Astrocyte (in vitro differentiated cells and primary cell): ENCODE results near the gene CD44. TPM values are rescaled to one million over a fixed set of nuclear protein-coding genes. Genes with fewer than 3 reads are reported as not detected.

Source experiments
- DNase-seq: peaks from one replicate; pipeline ENCODE4 v3.0.0-alpha.2; 2010; ENCODE audit warnings: low read depth
- FAIRE-seq: peaks from 2 replicates; lab custom pipeline; 2011; peaks lifted over from hg19 to GRCh38; lab: Jason Lieb, UNC
- H2AFZ ChIP-seq: 2 replicates; pipeline ENCODE4 v1.6.0; 2012; ENCODE audit warnings: low read depth, low read length, inconsistent platforms
- H3K27ac ChIP-seq: 2 replicates; pipeline ENCODE4 v1.5.1; 2011; ENCODE audit warnings: low read depth, low read length, inconsistent platforms
- H3K27me3 ChIP-seq: 2 replicates; pipeline ENCODE4 v1.6.0; 2011; ENCODE audit warnings: low read length, inconsistent platforms; ENCODE audit not compliant: insufficient read depth
- H3K36me3 ChIP-seq: 2 replicates; pipeline ENCODE4 v1.5.1; 2011; ENCODE audit warnings: low read length, inconsistent platforms; ENCODE audit not compliant: insufficient read depth
- H3K4me1 ChIP-seq: 2 replicates; pipeline ENCODE4 v1.5.1; 2011; ENCODE audit warnings: low read length, inconsistent platforms; ENCODE audit not compliant: insufficient read depth
- H3K4me2 ChIP-seq: 2 replicates; pipeline ENCODE4 v1.6.0; 2012; ENCODE audit warnings: low read length, inconsistent platforms
- H3K4me3 ChIP-seq: 2 replicates; pipeline ENCODE4 v1.5.1; 2011; ENCODE audit warnings: low read depth, mild to moderate bottlenecking, low read length, inconsistent platforms; ENCODE audit not compliant: insufficient read depth
- H3K79me2 ChIP-seq: 2 replicates; pipeline ENCODE4 v1.6.0; 2012; ENCODE audit warnings: mild to moderate bottlenecking, low read length, inconsistent platforms; ENCODE audit not compliant: insufficient read depth
- H3K9ac ChIP-seq: 2 replicates; pipeline ENCODE4 v1.6.0; 2012; ENCODE audit warnings: mild to moderate bottlenecking, low read length, inconsistent platforms
- H3K9me3 ChIP-seq: 2 replicates; pipeline ENCODE4 v1.5.1; 2012; ENCODE audit warnings: low read depth, mild to moderate bottlenecking, low read length, inconsistent platforms; ENCODE audit not compliant: insufficient read depth
- H4K20me1 ChIP-seq: 2 replicates; pipeline ENCODE4 v1.6.0; 2012; ENCODE audit warnings: low read length, inconsistent platforms; ENCODE audit not compliant: insufficient read depth
- H3K27ac Mint-ChIP-seq: one replicate; pipeline ENCODE4 v1.8.0; 2021; ENCODE audit warnings: mild to moderate bottlenecking, mixed read lengths; ENCODE audit not compliant: unreplicated experiment
- H3K27me3 Mint-ChIP-seq: one replicate; pipeline ENCODE4 v1.8.0; 2021; ENCODE audit warnings: low read depth, mixed read lengths; ENCODE audit not compliant: unreplicated experiment
- H3K36me3 Mint-ChIP-seq: one replicate; pipeline ENCODE4 v1.8.0; 2021; ENCODE audit warnings: low read depth, mixed read lengths; ENCODE audit not compliant: unreplicated experiment
- H3K4me1 Mint-ChIP-seq: one replicate; pipeline ENCODE4 v1.8.0; 2021; ENCODE audit warnings: low read depth, mixed read lengths; ENCODE audit not compliant: unreplicated experiment
- H3K4me3 Mint-ChIP-seq: one replicate; pipeline ENCODE4 v1.8.0; 2021; ENCODE audit warnings: mild to moderate bottlenecking, moderate library complexity, mixed read lengths; ENCODE audit not compliant: unreplicated experiment
- H3K9me3 Mint-ChIP-seq: one replicate; pipeline ENCODE4 v1.8.0; 2021; ENCODE audit warnings: mild to moderate bottlenecking, mixed read lengths; ENCODE audit not compliant: unreplicated experiment
- EZH2 ChIP-seq: IDR thresholded peaks from 2 replicates; pipeline ENCODE4 v1.6.1; 2012; ENCODE audit warnings: mild to moderate bottlenecking, low read length, inconsistent platforms; ENCODE audit not compliant: insufficient read depth
- total RNA-seq: library from RNA; stranded (reverse); gene quantifications from 2 replicates; pipeline ENCODE4 v1.2.1, GENCODE V29; 2021
- TF ChIP-seq, protein P1 (sequence below): IDR thresholded peaks from 2 replicates; pipeline ENCODE4 v1.5.1; 2011; ENCODE audit warnings: low read depth, mild to moderate bottlenecking, inconsistent platforms, low read length, moderate library complexity; ENCODE audit not compliant: insufficient read depth

The CD44 gene
- total RNA-seq, 1 donor from 2014 or later, result 154 TPM

- peaks cover 7% of the 10 kb centered on the region for H3K9me3 Mint-ChIP-seq
- peaks cover 20% of the 10 kb centered on the region for H3K4me1 Mint-ChIP-seq
- Histone ChIP-seq H3K4me1 (no peaks in the 10 kb centered on the region), H4K20me1 (no peaks in the 10 kb centered on the region), H3K4me2 (no peak overlapping the region), H3K4me3 (no peak overlapping the region), H3K9ac (no peak overlapping the region), H3K27me3 (no peaks in the 10 kb centered on the region), H3K36me3 (no peaks in the 10 kb centered on the region), H3K27ac (no peak overlapping the region), H2AFZ (no peak overlapping the region), H3K79me2 (no peaks in the 10 kb centered on the region), H3K9me3 (no peaks in the 10 kb centered on the region)
- FAIRE-seq (no peak), DNase-seq (no peak)
- no peak overlapping the region for H3K4me3 Mint-ChIP-seq
- H3K36me3 Mint-ChIP-seq, result no peaks in the 10 kb centered on the region
- H3K27me3 Mint-ChIP-seq, result peaks cover 2% of the 10 kb centered on the region
- TF ChIP-seq, protein P1, sequence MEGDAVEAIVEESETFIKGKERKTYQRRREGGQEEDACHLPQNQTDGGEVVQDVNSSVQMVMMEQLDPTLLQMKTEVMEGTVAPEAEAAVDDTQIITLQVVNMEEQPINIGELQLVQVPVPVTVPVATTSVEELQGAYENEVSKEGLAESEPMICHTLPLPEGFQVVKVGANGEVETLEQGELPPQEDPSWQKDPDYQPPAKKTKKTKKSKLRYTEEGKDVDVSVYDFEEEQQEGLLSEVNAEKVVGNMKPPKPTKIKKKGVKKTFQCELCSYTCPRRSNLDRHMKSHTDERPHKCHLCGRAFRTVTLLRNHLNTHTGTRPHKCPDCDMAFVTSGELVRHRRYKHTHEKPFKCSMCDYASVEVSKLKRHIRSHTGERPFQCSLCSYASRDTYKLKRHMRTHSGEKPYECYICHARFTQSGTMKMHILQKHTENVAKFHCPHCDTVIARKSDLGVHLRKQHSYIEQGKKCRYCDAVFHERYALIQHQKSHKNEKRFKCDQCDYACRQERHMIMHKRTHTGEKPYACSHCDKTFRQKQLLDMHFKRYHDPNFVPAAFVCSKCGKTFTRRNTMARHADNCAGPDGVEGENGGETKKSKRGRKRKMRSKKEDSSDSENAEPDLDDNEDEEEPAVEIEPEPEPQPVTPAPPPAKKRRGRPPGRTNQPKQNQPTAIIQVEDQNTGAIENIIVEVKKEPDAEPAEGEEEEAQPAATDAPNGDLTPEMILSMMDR, result no peak
- TF ChIP-seq EZH2, result no peak
- no peak overlapping the region for H3K27ac Mint-ChIP-seq
Observed at GRCh38 chr11:35274909-35275785, 136.2 kb downstream of the CD44 start.

DNA sequence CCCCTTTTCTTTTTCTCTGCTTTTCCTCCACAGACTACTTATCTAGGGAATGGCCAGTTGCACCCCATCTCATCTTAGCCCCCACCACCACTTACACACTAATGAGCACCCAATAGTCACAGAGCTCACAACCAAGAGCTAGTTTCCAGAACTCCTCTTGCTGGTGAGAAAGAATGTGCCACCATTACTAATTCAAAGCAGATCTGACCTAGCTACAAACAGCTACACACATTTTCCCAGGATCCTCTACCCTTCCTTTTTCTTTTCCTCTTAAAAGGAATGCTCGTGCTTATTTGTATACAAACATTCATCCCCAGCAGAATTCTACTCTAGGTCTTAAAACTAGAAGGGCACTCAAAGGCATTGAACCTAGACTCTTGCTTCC is 136.8 kb downstream of the CD44 start:
- peaks cover 20% of the 10 kb centered on the region for H3K4me1 Mint-ChIP-seq
- no peaks in the 10 kb centered on the region for H3K27me3 ChIP-seq
- no peak for FAIRE-seq

More for the DNA sequence above, 136.8 kb downstream of the CD44 start:
- H3K79me2 ChIP-seq, result no peaks in the 10 kb centered on the region
- H3K9me3 ChIP-seq, result no peaks in the 10 kb centered on the region
- H3K36me3 ChIP-seq, result no peaks in the 10 kb centered on the region
- H3K4me2 ChIP-seq, result no peak overlapping the region
- no peak overlapping the region for H3K4me3 Mint-ChIP-seq
- H3K9ac ChIP-seq, result no peak overlapping the region
- H3K27ac ChIP-seq, result no peak overlapping the region
- no peak for DNase-seq
- H2AFZ ChIP-seq, result no peak overlapping the region
- H3K4me1 ChIP-seq, result no peaks in the 10 kb centered on the region
- no peak for TF ChIP-seq EZH2
- TF ChIP-seq, protein P1, result no peak
- H3K4me3 ChIP-seq, result no peak overlapping the region
- H4K20me1 ChIP-seq, result no peaks in the 10 kb centered on the region
- no peak overlapping the region for H3K27ac Mint-ChIP-seq
- H3K9me3 Mint-ChIP-seq, result peaks cover 7% of the 10 kb centered on the region
- H3K27me3 Mint-ChIP-seq, result peaks cover 2% of the 10 kb centered on the region
- no peaks in the 10 kb centered on the region for H3K36me3 Mint-ChIP-seq
